Measurements from ENCODE around the gene B3GNT7. TPM values are rescaled to one million over a fixed set of nuclear protein-coding genes. Genes with fewer than 3 reads are reported as not detected.

B3GNT7 gene
- total RNA-seq, 6 donors from 2014 or later, result 64.5 to 108 (median 87.2) TPM

DNA sequence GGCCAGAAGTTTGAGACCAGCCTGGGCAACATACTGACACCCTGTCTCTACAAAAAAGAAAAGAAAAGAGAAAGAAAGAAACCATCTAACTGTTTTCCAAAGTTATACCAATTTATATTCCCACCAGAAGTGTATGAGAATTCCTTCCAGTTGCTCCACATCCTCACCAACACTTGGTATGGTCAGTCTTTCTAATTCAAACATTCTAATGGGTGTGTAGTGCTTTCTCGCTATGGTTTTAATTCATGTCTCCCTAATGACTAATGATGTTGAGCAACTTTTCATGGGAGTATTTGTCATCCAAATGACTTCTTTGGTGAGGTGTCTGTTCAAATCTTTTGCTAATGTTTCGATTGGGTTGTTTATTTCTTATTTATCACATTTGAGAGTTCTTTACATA is 10.5 kb upstream of the B3GNT7 start:
- ATAC-seq (ENCODE audit: low FRiP score in 2 of 2) (no peak), DNase-seq (no peak)
- Histone ChIP-seq H3K27ac (no peak overlapping the region), H3K4me3 (no peak overlapping the region), H3K36me3 (no peaks in the 10 kb centered on the region), H3K9me3 (peaks cover 0 to 8% (median 4%) of the 10 kb centered on the region in 4 donors), H3K4me1 (peaks cover 0 to 3% (median 0%) of the 10 kb centered on the region in 4 donors), H3K27me3 (no peaks in the 10 kb centered on the region)
- no peak for TF ChIP-seq POLR2A (IDR thresholded peaks at IDR 0.05)
- TF ChIP-seq, protein P1, sequence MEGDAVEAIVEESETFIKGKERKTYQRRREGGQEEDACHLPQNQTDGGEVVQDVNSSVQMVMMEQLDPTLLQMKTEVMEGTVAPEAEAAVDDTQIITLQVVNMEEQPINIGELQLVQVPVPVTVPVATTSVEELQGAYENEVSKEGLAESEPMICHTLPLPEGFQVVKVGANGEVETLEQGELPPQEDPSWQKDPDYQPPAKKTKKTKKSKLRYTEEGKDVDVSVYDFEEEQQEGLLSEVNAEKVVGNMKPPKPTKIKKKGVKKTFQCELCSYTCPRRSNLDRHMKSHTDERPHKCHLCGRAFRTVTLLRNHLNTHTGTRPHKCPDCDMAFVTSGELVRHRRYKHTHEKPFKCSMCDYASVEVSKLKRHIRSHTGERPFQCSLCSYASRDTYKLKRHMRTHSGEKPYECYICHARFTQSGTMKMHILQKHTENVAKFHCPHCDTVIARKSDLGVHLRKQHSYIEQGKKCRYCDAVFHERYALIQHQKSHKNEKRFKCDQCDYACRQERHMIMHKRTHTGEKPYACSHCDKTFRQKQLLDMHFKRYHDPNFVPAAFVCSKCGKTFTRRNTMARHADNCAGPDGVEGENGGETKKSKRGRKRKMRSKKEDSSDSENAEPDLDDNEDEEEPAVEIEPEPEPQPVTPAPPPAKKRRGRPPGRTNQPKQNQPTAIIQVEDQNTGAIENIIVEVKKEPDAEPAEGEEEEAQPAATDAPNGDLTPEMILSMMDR (IDR thresholded peaks at IDR 0.05), result no peak
- TF ChIP-seq EP300 (IDR thresholded peaks at IDR 0.05), result no peak
- TF ChIP-seq POLR2AphosphoS5 (IDR thresholded peaks at IDR 0.05), result no peak
- 94 to 97% methylated on average over 2 of the region's 2 CpGs for WGBS, 2 donors

DNA sequence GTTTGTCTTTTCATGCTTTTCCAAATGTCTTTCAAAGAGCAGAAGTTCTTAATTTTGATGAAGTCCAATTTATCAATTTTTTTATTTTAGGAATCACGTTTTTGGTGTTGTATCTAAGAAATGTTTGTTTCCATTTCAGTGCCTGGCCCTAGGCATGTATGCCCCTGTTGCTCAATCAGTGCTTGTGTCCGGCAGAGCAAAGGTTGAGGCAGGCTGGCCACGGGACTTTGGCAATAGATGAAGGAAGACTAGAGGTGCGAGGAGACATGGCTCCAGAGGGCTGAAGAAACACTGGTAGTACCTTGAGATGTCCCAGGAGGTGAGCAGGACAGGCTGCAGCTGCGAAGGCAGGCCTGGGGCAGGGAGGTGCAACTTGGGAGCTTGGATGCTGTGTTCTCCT is 10.1 kb upstream of the B3GNT7 start:
- no peak for DNase-seq
- WGBS, 2 donors, result 85 to 87% methylated on average over 5 of the region's 5 CpGs
- peaks cover 0 to 8% (median 0%) of the 10 kb centered on the region in 4 donors for H3K4me1 ChIP-seq

DNA sequence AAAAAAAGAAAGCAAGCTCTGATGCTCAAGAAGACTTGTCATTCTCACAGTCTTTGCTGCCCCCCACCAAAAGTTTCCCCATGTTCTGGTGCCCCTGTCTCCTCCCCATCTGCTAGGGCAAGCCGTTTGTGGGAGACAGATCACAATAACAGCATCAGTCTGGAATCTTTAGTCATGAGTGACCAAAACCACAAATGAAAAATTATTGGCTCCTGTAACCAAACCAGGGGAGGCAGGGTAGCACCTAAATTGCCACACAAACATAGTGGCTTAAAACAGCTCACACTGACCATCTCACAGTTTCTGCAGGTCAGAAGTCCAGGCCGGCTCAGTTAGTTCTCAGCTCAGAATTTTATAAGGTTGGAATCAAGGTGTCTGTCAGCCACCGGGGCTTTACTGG is 9.1 kb upstream of the B3GNT7 start:
- TF ChIP-seq, protein P1 (IDR thresholded peaks at IDR 0.05), result no peak
- TF ChIP-seq POLR2AphosphoS5 (IDR thresholded peaks at IDR 0.05), result no peak
- TF ChIP-seq POLR2A (IDR thresholded peaks at IDR 0.05), result no peak
- no peak for TF ChIP-seq EP300 (IDR thresholded peaks at IDR 0.05)
- WGBS, 2 donors, result 63 to 78% methylated on average over 3 of the region's 3 CpGs
- no peak overlapping the region for H3K4me3 ChIP-seq
- peaks cover 0 to 8% (median 4%) of the 10 kb centered on the region in 4 donors for H3K9me3 ChIP-seq
- H3K36me3 ChIP-seq, result no peaks in the 10 kb centered on the region
- ATAC-seq (ENCODE audit: low FRiP score in 2 of 2) (no peak), DNase-seq (no peak)
- no peaks in the 10 kb centered on the region for H3K27me3 ChIP-seq
- no peak overlapping the region for H3K27ac ChIP-seq
- peaks cover 0 to 10% (median 0%) of the 10 kb centered on the region in 4 donors for H3K4me1 ChIP-seq

More for the DNA sequence above, 10.1 kb upstream of the B3GNT7 start:
- H3K36me3 ChIP-seq, result no peaks in the 10 kb centered on the region
- peaks cover 0 to 8% (median 4%) of the 10 kb centered on the region in 4 donors for H3K9me3 ChIP-seq
- H3K27me3 ChIP-seq, result no peaks in the 10 kb centered on the region
- H3K4me3 ChIP-seq, result no peak overlapping the region
- no peak overlapping the region for H3K27ac ChIP-seq
- TF ChIP-seq EP300 (IDR thresholded peaks at IDR 0.05), result no peak
- TF ChIP-seq POLR2A (IDR thresholded peaks at IDR 0.05), result no peak
- TF ChIP-seq, protein P1 (IDR thresholded peaks at IDR 0.05), result no peak
- TF ChIP-seq POLR2AphosphoS5 (IDR thresholded peaks at IDR 0.05), result no peak
- no peak for ATAC-seq (ENCODE audit: low FRiP score in 2 of 2)

DNA sequence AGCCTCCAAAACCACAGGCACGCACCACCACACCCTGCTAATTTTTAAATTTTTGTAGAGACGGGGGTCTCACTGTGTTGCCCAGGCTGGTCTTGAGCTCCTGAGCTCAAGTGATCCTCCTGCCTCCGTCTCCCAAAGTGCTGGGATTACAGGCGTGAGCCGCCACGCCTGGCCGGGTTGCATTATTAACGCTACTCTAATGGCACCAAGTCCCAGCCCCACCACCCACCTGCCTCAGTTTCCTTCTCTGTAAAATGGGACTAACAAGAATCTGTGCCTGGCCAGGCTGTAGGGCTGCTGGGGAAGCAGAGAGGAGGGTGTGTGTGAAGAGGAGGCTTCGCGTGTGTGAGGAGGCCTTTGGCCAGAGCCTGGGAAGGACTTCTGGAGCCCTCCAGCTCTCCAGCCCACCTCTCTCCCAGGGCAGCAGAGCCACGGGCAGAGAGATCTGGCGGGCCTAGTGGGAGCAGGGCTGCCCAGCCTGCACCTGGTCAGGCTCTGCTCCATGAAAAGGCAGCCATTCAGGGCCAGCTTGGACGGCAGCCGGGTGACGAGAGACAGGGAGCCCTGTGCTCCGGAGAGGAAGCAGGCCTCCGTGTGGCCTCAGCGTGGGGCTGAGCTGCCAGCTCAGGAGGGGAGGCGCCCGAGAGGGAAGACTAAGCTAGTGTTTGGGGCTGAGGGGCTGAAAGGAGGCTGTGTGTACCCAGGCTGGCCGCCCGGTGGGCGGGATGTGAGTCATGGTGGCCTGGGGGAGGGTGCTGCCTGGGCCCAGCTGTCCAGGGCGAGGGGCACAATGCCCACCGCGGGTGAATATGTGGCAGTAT is 7.4 kb upstream of the B3GNT7 start:
- peaks cover 0 to 8% (median 4%) of the 10 kb centered on the region in 4 donors for H3K9me3 ChIP-seq
- no peak for TF ChIP-seq EP300 (IDR thresholded peaks at IDR 0.05)
- no peak for TF ChIP-seq POLR2A (IDR thresholded peaks at IDR 0.05)
- TF ChIP-seq, protein P1 (IDR thresholded peaks at IDR 0.05), result no peak
- no peak for TF ChIP-seq POLR2AphosphoS5 (IDR thresholded peaks at IDR 0.05)
- H3K27me3 ChIP-seq, result no peaks in the 10 kb centered on the region
- ATAC-seq (ENCODE audit: low FRiP score in 2 of 2) (peak in 1 of 2 donors; percentile 51), DNase-seq (peak in 1 of 2 donors; percentile 85)
- no peaks in the 10 kb centered on the region for H3K36me3 ChIP-seq
- no peak overlapping the region for H3K27ac ChIP-seq
- H3K4me3 ChIP-seq, result no peak overlapping the region
- 73 to 76% methylated on average over 17 to 26 of the region's 26 CpGs for WGBS, 2 donors
- peaks cover 0 to 17% (median 4%) of the 10 kb centered on the region in 4 donors for H3K4me1 ChIP-seq

All from upper lobe of left lung (tissue), 6 donors.